ENCODE data around the gene RASSF7.

Gene RASSF7

GRCh38 chr11:526192-526591, 34.6 kb upstream of the RASSF7 start:
- Histone ChIP-seq H3K9me3 (ENCODE audit: control insufficient read depth in 1 of 2, low read length in 2 of 2) (no peaks in the 10 kb centered on the region), H3K4me1 (ENCODE audit: control insufficient read depth in 1 of 2, insufficient read depth in 2 of 2, low read length in 2 of 2) (no peaks in the 10 kb centered on the region), H3K4me3 (ENCODE audit: low read depth in 1 of 2, low read length in 2 of 2) (no peak overlapping the region), H3K27me3 (ENCODE audit: low read depth, low read length) (no peaks in the 10 kb centered on the region), H3K27ac (ENCODE audit: low read length) (no peak overlapping the region), H3K36me3 (ENCODE audit: control insufficient read depth in 1 of 2, insufficient read depth in 2 of 2, low read length in 2 of 2) (peaks cover 0 to 4% of the 10 kb centered on the region in 2 donors)

GRCh38 chr11:528166-528814, 32.5 kb upstream of the RASSF7 start:
- Histone ChIP-seq H3K4me1 (ENCODE audit: control insufficient read depth in 1 of 2, insufficient read depth in 2 of 2, low read length in 2 of 2) (no peaks in the 10 kb centered on the region), H3K27me3 (ENCODE audit: low read depth, low read length) (no peaks in the 10 kb centered on the region), H3K36me3 (ENCODE audit: control insufficient read depth in 1 of 2, insufficient read depth in 2 of 2, low read length in 2 of 2) (peaks cover 0 to 24% of the 10 kb centered on the region in 2 donors), H3K4me3 (ENCODE audit: low read depth in 1 of 2, low read length in 2 of 2) (no peak overlapping the region), H3K27ac (ENCODE audit: low read length) (no peak overlapping the region), H3K9me3 (ENCODE audit: control insufficient read depth in 1 of 2, low read length in 2 of 2) (no peaks in the 10 kb centered on the region)

DNA sequence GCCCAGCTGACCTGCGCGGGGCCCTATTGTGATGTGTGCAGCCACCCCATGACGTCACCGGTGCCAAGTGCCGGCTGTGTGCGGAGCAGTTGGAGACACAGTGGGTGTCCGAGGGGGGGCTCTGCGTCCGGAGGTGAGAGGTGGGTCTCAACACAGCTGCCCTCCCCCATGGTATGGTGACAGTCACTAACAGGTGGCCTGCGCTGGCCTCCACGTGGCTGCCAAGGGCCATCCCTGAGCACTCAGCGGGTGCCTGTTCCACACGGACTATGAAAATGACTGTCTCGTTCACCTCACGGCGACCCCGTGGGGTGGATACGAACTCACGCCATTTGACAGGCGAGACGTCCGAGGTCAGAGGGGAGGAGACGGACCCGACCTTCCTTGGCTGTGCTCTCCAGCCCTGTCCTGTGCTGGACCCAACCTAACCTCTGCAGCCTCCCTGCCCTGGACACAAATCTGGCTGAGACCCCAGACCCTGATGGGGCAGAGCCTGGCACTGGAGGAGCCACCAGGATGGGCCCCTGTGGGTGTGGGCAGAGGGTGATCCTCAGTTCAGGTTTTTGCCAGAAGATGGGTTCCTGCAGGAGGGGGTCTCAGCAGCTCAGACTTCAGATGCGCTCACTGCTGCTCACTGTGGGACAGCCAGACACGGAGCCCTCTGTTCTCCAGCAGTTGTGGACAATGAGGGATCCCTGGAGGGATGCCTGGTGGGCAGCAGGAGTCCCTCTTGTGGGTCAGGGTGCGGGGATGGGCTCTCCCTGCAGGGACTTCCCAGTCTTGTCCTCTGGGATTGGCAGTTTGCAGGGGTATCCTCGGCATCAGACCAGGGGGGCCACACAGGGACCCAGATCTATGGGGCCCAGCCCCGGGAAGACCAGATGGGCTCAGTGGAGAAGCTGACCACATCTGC, 31.7 kb upstream of the RASSF7 start:
- H3K27me3 ChIP-seq (ENCODE audit: low read depth, low read length) = no peaks in the 10 kb centered on the region
- H3K36me3 ChIP-seq (ENCODE audit: control insufficient read depth in 1 of 2, insufficient read depth in 2 of 2, low read length in 2 of 2) = peaks cover 0 to 27% of the 10 kb centered on the region in 2 donors
- H3K4me1 ChIP-seq (ENCODE audit: control insufficient read depth in 1 of 2, insufficient read depth in 2 of 2, low read length in 2 of 2) = peaks cover 0 to 4% of the 10 kb centered on the region in 2 donors
- H3K4me3 ChIP-seq (ENCODE audit: low read depth in 1 of 2, low read length in 2 of 2) = no peak overlapping the region
- H3K27ac ChIP-seq (ENCODE audit: low read length) = no peak overlapping the region
- H3K9me3 ChIP-seq (ENCODE audit: control insufficient read depth in 1 of 2, low read length in 2 of 2) = no peaks in the 10 kb centered on the region

GRCh38 chr11:529728-530411, 30.9 kb upstream of the RASSF7 start:
- Histone ChIP-seq H3K27ac (ENCODE audit: low read length) (no peak overlapping the region), H3K36me3 (ENCODE audit: control insufficient read depth in 1 of 2, insufficient read depth in 2 of 2, low read length in 2 of 2) (peaks cover 0 to 27% of the 10 kb centered on the region in 2 donors), H3K4me1 (ENCODE audit: control insufficient read depth in 1 of 2, insufficient read depth in 2 of 2, low read length in 2 of 2) (peaks cover 0 to 12% of the 10 kb centered on the region in 2 donors), H3K4me3 (ENCODE audit: low read depth in 1 of 2, low read length in 2 of 2) (no peak overlapping the region), H3K27me3 (ENCODE audit: low read depth, low read length) (no peaks in the 10 kb centered on the region), H3K9me3 (ENCODE audit: control insufficient read depth in 1 of 2, low read length in 2 of 2) (no peaks in the 10 kb centered on the region)

DNA sequence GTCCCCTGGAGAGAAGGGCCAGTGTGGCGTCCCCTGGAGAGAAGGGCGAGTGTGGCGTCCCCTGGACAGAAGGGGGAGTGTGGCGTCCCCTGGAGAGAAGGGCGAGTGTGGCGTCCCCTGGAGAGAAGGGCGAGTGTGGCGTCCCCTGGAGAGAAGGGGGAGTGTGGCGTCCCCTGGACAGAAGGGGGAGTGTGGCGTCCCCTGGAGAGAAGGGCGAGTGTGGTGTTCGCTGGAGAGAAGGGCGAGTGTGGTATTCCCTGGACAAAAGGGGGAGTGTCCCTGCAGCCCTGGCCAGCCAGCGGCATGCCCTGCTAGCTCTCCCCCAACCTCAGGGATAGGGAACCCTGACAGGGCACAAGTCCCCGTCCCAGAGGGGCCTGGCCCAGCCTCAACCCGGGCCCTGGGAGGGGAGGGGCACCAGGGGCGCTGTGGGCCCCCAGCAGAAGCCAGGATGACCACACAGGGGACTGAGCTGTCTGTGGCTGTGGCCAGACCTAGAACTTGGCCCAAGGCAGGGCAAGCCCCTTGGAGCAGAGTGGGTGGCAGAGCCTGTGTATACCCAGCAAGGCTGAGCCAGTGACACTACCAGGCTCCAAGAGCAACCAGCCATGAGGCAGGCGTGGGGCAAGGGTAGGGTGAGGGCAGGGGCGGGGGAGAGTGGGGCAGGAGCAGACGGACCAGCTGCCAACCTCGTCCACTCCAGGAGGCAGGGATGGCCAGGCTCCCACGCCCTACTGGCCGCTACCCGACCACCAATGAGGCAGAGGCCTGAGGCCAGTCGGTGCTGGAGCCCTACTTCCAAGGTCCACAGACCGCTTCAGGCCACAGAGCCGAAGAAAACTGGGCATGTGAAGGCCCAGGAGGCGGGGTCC, 29.6 kb upstream of the RASSF7 start:
- no peaks in the 10 kb centered on the region for H3K27me3 ChIP-seq (ENCODE audit: low read depth, low read length)
- no peak overlapping the region for H3K4me3 ChIP-seq (ENCODE audit: low read depth in 1 of 2, low read length in 2 of 2)
- no peaks in the 10 kb centered on the region for H3K9me3 ChIP-seq (ENCODE audit: control insufficient read depth in 1 of 2, low read length in 2 of 2)
- H3K27ac ChIP-seq (ENCODE audit: low read length) = no peak overlapping the region
- peaks cover 0 to 27% of the 10 kb centered on the region in 2 donors for H3K36me3 ChIP-seq (ENCODE audit: control insufficient read depth in 1 of 2, insufficient read depth in 2 of 2, low read length in 2 of 2)
- peaks cover 0 to 16% of the 10 kb centered on the region in 2 donors for H3K4me1 ChIP-seq (ENCODE audit: control insufficient read depth in 1 of 2, insufficient read depth in 2 of 2, low read length in 2 of 2)

GRCh38 chr11:531919-532526, 28.7 kb upstream of the RASSF7 start:
- Histone ChIP-seq H3K27me3 (ENCODE audit: low read depth, low read length) (no peaks in the 10 kb centered on the region), H3K4me3 (ENCODE audit: low read depth in 1 of 2, low read length in 2 of 2) (no peak overlapping the region), H3K4me1 (ENCODE audit: control insufficient read depth in 1 of 2, insufficient read depth in 2 of 2, low read length in 2 of 2) (peaks cover 0 to 21% of the 10 kb centered on the region in 2 donors), H3K9me3 (ENCODE audit: control insufficient read depth in 1 of 2, low read length in 2 of 2) (no peaks in the 10 kb centered on the region), H3K27ac (ENCODE audit: low read length) (no peak overlapping the region), H3K36me3 (ENCODE audit: control insufficient read depth in 1 of 2, insufficient read depth in 2 of 2, low read length in 2 of 2) (peaks cover 0 to 27% of the 10 kb centered on the region in 2 donors)

GRCh38 chr11:532527-532985, 28.2 kb upstream of the RASSF7 start:
- no peak overlapping the region for H3K27ac ChIP-seq (ENCODE audit: low read length)
- peaks cover 0 to 27% of the 10 kb centered on the region in 2 donors for H3K36me3 ChIP-seq (ENCODE audit: control insufficient read depth in 1 of 2, insufficient read depth in 2 of 2, low read length in 2 of 2)
- H3K4me1 ChIP-seq (ENCODE audit: control insufficient read depth in 1 of 2, insufficient read depth in 2 of 2, low read length in 2 of 2) = peaks cover 0 to 26% of the 10 kb centered on the region in 2 donors
- H3K4me3 ChIP-seq (ENCODE audit: low read depth in 1 of 2, low read length in 2 of 2) = no peak overlapping the region
- no peaks in the 10 kb centered on the region for H3K27me3 ChIP-seq (ENCODE audit: low read depth, low read length)
- H3K9me3 ChIP-seq (ENCODE audit: control insufficient read depth in 1 of 2, low read length in 2 of 2) = no peaks in the 10 kb centered on the region

- H3K9me3 ChIP-seq (ENCODE audit: control insufficient read depth in 1 of 2, low read length in 2 of 2) = no peaks in the 10 kb centered on the region
- H3K36me3 ChIP-seq (ENCODE audit: control insufficient read depth in 1 of 2, insufficient read depth in 2 of 2, low read length in 2 of 2) = peaks cover 0 to 27% of the 10 kb centered on the region in 2 donors
- no peak overlapping the region for H3K27ac ChIP-seq (ENCODE audit: low read length)
- no peak overlapping the region for H3K4me3 ChIP-seq (ENCODE audit: low read depth in 1 of 2, low read length in 2 of 2)
- H3K4me1 ChIP-seq (ENCODE audit: control insufficient read depth in 1 of 2, insufficient read depth in 2 of 2, low read length in 2 of 2) = peaks cover 0 to 30% of the 10 kb centered on the region in 2 donors
- no peaks in the 10 kb centered on the region for H3K27me3 ChIP-seq (ENCODE audit: low read depth, low read length)
These were observed 27.7 kb upstream of the RASSF7 start for GRCh38 chr11:532986-533585.

DNA sequence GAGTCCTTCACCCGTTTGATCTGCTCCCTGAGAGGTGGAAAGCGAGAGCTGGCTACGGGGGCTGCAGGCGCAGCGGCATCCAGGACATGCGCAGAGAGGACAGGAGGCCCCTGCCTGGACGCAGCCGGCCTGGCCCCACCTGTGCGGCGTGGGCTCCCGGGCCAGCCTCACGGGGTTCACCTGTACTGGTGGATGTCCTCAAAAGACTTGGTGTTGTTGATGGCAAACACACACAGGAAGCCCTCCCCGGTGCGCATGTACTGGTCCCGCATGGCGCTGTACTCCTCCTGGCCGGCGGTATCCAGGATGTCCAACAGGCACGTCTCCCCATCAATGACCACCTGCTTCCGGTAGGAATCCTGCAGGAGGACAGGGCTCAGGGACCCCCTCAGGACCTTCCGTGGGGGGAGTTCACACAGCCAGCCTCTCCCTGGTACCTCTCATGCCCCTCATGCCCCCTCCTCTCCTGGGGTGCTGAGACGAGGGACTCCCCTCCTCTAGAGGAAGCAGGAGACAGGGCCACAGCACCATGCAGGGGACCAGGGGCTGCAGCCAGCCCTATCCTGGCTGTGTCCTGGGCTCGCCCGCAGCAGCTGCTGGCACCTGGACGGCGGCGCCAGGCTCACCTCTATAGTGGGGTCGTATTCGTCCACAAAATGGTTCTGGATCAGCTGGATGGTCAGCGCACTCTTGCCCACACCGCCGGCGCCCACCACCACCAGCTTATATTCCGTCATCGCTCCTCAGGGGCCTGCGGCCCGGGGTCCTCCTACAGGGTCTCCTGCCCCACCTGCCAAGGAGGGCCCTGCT, 27.0 kb upstream of the RASSF7 start:
- Histone ChIP-seq H3K4me3 (ENCODE audit: low read depth in 1 of 2, low read length in 2 of 2) (peak overlapping the region in 1 of 2 donors; percentile 88), H3K9me3 (ENCODE audit: control insufficient read depth in 1 of 2, low read length in 2 of 2) (no peaks in the 10 kb centered on the region), H3K27me3 (ENCODE audit: low read depth, low read length) (no peaks in the 10 kb centered on the region), H3K36me3 (ENCODE audit: control insufficient read depth in 1 of 2, insufficient read depth in 2 of 2, low read length in 2 of 2) (peaks cover 0 to 27% of the 10 kb centered on the region in 2 donors), H3K27ac (ENCODE audit: low read length) (no peak overlapping the region), H3K4me1 (ENCODE audit: control insufficient read depth in 1 of 2, insufficient read depth in 2 of 2, low read length in 2 of 2) (peaks cover 0 to 30% of the 10 kb centered on the region in 2 donors)

Measured in muscle layer of duodenum (tissue), 2 donors.